Skeletal muscle satellite cell (primary cell): ENCODE results near the gene HABP2.

Experiments used
- H3K27me3 ChIP-seq: 2 replicates; pipeline ENCODE4 v1.7.0; 2013; ENCODE audit warnings: low read length; ENCODE audit not compliant: control insufficient read depth, insufficient read depth
- H3K36me3 ChIP-seq: 2 replicates; pipeline ENCODE4 v1.7.0; 2013; ENCODE audit warnings: mild to moderate bottlenecking, control low read depth, low read length; ENCODE audit not compliant: insufficient read depth
- H3K4me1 ChIP-seq: 2 replicates; pipeline ENCODE4 v1.7.0; 2013; ENCODE audit warnings: low read length; ENCODE audit not compliant: control insufficient read depth, insufficient read depth
- H3K4me2 ChIP-seq: 2 replicates; pipeline ENCODE4 v1.7.0; 2013; ENCODE audit warnings: mild to moderate bottlenecking, low read length
- H3K4me3 ChIP-seq: 2 replicates; pipeline ENCODE4 v1.7.0; 2013; ENCODE audit warnings: low read length
- H3K9ac ChIP-seq: 2 replicates; pipeline ENCODE4 v1.7.0; 2013; ENCODE audit warnings: mild to moderate bottlenecking, low read depth, low read length, moderate library complexity
- H3K9me3 ChIP-seq: replicated peaks from 2 replicates; pipeline ENCODE4 v1.7.0; 2013; ENCODE audit warnings: mild to moderate bottlenecking, control low read depth, low read length

Gene HABP2

DNA sequence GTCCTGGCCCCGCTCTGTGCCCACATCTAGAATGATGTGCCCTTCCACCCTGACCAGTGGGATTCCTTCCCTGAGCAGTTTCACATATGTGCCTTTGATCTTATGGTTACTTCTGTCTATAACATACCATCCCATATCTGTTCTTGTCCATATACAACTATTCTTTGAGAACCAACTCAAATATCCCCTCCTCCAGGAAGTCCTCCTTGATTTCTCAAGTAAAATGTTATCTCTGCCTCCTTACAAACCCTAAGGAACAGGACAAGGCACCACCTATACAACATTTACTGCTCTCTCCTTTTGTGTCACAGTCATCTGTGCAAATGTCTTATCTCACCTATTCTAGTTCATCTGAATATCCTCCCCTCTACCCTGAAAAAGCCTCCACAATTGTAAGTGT is 28.2 kb downstream of the HABP2 start:
- Histone ChIP-seq H3K9me3 (no peaks in the 10 kb centered on the region), H3K4me2 (no peak overlapping the region), H3K4me1 (no peaks in the 10 kb centered on the region), H3K4me3 (no peak overlapping the region), H3K27me3 (no peaks in the 10 kb centered on the region), H3K9ac (no peak overlapping the region), H3K36me3 (no peaks in the 10 kb centered on the region)

DNA sequence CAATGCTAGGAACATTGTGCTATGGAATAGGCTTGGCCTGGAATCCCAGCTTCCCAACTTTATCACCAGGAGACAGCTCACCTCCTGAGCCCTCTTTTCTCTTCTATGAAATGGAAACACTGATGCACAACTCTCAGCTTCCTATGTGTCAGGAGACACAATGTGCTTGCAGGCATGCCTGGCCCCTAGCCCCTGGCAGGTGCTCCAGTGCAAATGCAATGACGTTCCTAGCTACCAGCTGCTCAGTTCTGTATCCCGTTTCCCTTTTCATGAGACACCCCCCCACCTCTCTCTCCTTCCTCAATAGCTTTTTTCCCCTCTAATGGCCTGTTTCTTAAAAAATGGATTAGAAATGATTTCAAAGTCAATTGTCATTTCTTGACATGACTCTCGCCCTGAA is 30.7 kb downstream of the HABP2 start:
- Histone ChIP-seq H3K36me3 (no peaks in the 10 kb centered on the region), H3K27me3 (no peaks in the 10 kb centered on the region), H3K4me3 (no peak overlapping the region), H3K4me2 (no peak overlapping the region), H3K9ac (no peak overlapping the region), H3K4me1 (no peaks in the 10 kb centered on the region), H3K9me3 (no peaks in the 10 kb centered on the region)

DNA sequence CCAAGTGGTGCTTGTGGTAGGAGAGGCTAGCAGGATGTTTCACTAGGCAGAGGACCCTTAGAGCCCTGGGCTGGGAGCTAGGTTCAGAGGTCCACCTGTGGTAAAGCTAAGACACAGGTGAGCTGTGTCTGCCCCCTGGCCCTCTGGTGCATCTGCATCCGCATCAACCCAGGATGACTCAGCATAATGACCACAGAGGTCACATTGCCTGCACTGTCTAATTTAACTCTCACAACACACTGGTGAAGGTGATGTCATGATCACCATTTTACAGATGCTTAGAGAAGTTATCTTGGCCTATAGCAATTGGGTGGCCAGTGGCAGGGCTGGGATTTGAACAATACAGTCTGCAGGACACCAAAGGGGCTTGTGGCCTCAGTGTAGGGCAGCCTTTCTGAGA is 33.1 kb downstream of the HABP2 start:
- Histone ChIP-seq H3K9me3 (peaks cover 3% of the 10 kb centered on the region), H3K36me3 (no peaks in the 10 kb centered on the region), H3K4me2 (no peak overlapping the region), H3K9ac (no peak overlapping the region), H3K4me3 (no peak overlapping the region), H3K4me1 (no peaks in the 10 kb centered on the region), H3K27me3 (no peaks in the 10 kb centered on the region)

DNA sequence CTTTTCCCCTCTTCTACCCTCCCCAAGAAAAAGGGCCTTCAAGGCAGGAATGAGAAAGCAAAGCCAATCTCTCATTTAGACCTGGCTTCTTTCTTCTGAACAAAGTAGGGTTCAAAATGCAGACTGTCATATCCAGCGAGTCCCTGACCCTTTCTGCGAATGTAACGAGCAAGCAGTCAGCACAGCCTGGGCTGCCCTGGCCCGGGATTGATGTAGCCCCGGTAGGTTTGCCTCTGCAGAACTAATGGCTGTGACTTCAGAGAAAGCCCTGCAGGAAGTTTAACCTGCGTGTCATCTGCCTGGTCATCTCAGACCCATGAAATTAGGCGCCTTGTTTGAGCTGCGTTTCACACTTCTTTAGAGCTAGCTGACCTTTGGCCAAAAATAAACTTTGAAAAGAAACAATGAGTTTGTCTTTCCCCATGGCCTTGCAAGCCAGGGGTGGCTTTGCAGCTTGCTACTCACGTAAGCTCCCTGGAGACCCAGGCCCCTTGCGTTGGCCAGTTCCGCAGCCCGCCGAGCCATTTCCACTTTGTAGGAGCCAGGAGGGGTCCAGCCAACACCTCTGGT is 36.4 kb downstream of the HABP2 start:
- Histone ChIP-seq H3K27me3 (no peaks in the 10 kb centered on the region), H3K9ac (no peak overlapping the region), H3K4me1 (no peaks in the 10 kb centered on the region), H3K9me3 (peaks cover 3% of the 10 kb centered on the region), H3K36me3 (no peaks in the 10 kb centered on the region), H3K4me3 (no peak overlapping the region), H3K4me2 (no peak overlapping the region)

DNA sequence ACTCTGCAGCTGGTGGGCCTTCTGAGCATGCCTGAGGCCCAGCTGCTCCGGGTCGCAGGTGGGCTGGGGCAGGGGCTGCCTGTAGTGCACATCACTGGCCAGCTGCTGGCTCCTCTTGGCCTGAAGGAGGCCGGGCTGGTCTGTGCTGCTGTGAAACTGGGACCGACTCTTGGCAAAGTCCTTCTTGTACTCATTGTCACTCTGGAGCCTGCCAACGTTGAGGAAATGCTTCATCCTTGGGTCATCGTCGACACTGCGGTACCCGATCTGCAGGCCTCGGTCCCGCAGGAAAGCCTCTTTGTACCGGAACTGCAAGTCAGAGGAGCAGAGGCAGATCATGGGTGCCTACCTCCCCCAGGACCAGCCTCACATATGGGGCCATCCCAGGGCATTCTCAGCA is 37.7 kb downstream of the HABP2 start:
- no peaks in the 10 kb centered on the region for H3K36me3 ChIP-seq
- no peak overlapping the region for H3K4me2 ChIP-seq
- H3K4me1 ChIP-seq, result no peaks in the 10 kb centered on the region
- no peaks in the 10 kb centered on the region for H3K27me3 ChIP-seq
- peaks cover 3% of the 10 kb centered on the region for H3K9me3 ChIP-seq
- H3K4me3 ChIP-seq, result no peak overlapping the region
- no peak overlapping the region for H3K9ac ChIP-seq

DNA sequence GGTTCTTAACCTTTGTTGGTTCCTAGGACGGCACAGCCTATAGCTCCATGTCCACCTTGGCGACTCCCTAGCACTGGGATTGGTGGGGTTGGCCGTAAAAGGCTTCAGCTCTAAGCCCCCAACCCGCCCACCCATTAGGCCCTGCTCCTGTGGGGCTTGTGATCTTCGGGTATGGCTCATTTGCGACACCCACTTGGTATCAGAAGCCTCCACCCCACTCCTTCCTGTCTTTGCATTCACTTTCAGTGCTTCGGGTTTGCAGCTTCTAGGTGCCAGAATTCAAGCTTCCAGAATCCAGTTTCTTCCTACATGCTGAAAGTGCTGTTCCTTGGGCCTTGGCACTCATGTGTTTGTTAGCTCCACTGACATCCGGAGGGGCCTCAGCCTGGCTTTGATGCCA is 39.5 kb downstream of the HABP2 start:
- H3K27me3 ChIP-seq, result no peaks in the 10 kb centered on the region
- no peak overlapping the region for H3K4me2 ChIP-seq
- no peak overlapping the region for H3K9ac ChIP-seq
- H3K9me3 ChIP-seq, result peaks cover 3% of the 10 kb centered on the region
- no peaks in the 10 kb centered on the region for H3K36me3 ChIP-seq
- H3K4me1 ChIP-seq, result no peaks in the 10 kb centered on the region
- no peak overlapping the region for H3K4me3 ChIP-seq

DNA sequence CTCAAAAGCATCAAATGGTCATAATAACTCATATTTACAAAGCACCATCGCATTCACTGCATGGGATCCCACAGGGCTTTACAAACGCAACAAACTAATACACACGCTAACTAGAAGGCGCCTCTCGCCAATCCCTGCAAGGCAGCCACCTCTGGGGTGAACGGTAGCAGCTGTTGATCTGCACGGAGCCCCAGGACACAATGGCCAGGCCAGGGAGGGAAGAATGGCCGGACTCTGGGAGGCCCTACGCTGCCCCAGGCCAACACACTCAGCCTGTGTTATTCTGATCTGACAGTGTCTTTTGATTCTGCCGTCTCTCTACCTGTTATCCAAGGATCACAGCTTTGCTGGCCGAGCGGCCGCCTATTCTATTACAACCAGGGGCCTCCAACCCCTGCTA is 41.8 kb downstream of the HABP2 start:
- Histone ChIP-seq H3K4me3 (no peak overlapping the region), H3K36me3 (no peaks in the 10 kb centered on the region), H3K9me3 (peaks cover 3% of the 10 kb centered on the region), H3K4me1 (no peaks in the 10 kb centered on the region), H3K4me2 (no peak overlapping the region), H3K9ac (no peak overlapping the region), H3K27me3 (no peaks in the 10 kb centered on the region)

DNA sequence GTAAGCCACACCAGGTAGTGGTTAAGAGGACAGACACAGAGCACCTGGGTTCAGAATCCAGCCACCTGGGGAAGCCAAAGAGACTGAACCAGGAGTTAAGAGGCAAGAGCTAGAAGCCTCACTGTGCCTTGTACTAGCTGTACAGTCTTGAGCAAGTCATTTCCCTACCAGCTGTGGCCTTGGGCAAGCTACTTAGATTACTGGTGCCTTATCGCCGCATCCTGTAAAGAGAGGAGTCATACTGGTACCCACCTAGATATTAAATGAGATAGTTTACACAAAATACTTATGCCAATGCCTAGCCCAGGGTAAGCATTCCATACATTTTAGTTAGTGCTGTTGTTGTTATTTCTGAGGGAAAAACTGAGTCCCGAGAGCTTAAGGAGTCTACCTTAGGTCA is 47.7 kb downstream of the HABP2 start:
- H3K9me3 ChIP-seq, result no peaks in the 10 kb centered on the region
- no peak overlapping the region for H3K4me2 ChIP-seq
- H3K36me3 ChIP-seq, result no peaks in the 10 kb centered on the region
- no peaks in the 10 kb centered on the region for H3K4me1 ChIP-seq
- H3K4me3 ChIP-seq, result no peak overlapping the region
- no peak overlapping the region for H3K9ac ChIP-seq
- no peaks in the 10 kb centered on the region for H3K27me3 ChIP-seq

DNA sequence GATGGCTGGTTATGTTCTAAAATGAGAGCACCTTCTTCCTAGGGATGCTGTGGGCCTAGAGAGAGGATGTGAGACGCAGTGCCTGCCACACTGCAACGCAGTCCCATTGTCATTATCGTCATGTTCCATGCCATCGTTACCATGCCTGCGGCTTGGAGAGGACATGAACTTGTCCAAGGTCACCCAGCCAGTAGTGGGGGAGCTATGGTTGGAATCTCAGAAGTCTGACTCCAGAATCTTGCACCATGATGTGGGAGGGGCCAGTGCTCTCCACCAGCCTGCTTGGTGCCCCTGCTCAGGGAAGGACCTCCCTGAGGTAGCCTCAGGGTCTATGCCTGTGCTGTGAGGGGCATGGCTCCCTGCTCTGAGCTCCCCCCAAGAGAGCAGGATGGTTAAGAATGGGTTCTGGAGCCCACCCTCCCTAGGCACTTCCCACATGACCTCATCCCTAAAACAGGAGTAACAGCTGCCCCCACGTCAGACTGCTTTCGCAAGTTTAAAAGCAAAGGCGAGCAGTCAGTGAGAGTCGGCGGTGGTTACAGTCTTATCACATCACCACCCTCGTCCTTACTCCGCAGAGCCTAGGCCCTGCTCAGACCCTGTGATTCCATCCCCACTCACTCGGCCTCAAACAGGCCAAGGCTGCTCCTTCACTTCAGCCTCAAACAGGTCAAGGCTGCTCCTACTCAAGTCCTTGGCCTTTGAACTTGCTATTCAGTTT is 50.4 kb downstream of the HABP2 start:
- Histone ChIP-seq H3K9me3 (no peaks in the 10 kb centered on the region), H3K9ac (no peak overlapping the region), H3K27me3 (no peaks in the 10 kb centered on the region), H3K4me3 (no peak overlapping the region), H3K4me2 (no peak overlapping the region), H3K36me3 (no peaks in the 10 kb centered on the region), H3K4me1 (no peaks in the 10 kb centered on the region)

DNA sequence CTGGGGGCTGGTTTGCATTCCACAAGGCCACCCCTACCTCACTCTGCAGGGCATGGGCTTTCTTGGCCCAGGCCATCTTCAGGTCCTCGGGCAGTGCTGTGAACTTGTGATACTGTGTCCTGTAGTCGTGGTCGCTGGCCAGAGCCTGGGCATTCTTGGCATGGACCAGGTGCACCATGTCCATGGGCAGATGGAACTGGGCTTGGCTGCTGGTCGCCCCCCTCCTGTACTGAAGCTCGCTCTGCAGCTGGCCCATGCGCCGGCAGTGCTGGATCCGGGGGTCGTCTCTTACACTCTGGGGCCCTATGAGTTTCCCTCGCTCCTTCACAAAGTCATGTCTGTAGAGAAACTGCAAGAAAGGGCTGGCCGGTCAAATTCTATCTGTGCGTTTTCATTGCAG is 51.7 kb downstream of the HABP2 start:
- Histone ChIP-seq H3K4me1 (no peaks in the 10 kb centered on the region), H3K4me3 (no peak overlapping the region), H3K27me3 (no peaks in the 10 kb centered on the region), H3K4me2 (no peak overlapping the region), H3K9ac (no peak overlapping the region), H3K36me3 (no peaks in the 10 kb centered on the region), H3K9me3 (no peaks in the 10 kb centered on the region)

DNA sequence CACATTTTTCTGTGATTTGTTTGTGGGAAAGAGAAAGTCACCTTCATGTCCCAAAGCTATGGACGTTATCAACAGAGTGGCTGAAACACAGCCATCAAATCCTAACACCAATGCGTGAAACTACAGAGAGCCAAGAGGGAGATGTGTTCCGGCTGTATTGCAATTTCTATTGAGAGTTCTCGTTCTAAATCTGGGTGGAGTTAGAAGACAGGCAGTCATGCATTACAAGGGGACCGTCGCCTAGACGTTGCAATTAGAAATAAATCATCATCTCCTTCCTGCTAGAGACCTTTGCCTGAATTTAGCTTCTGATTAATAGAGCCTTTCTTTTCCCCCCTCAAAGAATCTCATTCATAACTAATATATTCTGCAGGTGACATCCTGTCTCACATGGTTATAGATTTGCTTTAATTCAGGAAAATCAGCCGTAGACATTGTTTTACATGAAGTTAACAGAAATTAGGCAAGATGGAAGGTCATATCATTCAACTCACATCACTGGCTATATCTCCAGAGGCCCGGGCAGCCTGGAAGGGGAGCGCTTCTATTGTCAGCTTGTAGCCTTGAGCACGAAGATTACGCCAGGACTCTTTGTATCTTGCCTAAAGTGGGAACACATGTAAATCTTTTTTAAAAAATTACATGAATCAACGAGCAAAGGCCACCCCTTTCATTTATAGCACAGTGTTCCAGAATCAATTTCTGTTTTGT is 52.6 kb downstream of the HABP2 start:
- no peak overlapping the region for H3K4me2 ChIP-seq
- H3K9me3 ChIP-seq, result no peaks in the 10 kb centered on the region
- H3K9ac ChIP-seq, result no peak overlapping the region
- H3K27me3 ChIP-seq, result no peaks in the 10 kb centered on the region
- no peaks in the 10 kb centered on the region for H3K36me3 ChIP-seq
- H3K4me1 ChIP-seq, result no peaks in the 10 kb centered on the region
- no peak overlapping the region for H3K4me3 ChIP-seq

DNA sequence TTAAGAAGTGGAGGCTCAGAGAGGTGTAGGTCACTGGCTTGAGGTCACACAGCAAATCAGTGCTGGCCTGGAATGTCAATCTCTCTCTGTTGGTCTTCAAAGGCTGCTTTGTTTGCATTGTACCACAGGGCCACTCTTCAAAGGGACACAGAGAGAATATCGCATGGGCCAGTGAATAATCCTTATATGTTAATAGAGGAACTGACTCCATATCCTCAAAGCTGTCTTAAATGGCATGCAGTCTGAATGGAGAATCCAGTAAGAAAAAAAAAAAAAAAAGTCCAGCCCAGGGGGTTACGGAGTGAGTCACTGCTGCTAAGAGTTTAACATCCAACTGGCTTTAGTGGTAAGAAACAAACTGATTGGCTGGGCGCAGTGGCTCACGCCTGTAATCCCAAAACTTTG is 56.9 kb downstream of the HABP2 start:
- no peaks in the 10 kb centered on the region for H3K27me3 ChIP-seq
- no peaks in the 10 kb centered on the region for H3K36me3 ChIP-seq
- no peaks in the 10 kb centered on the region for H3K9me3 ChIP-seq
- H3K4me2 ChIP-seq, result no peak overlapping the region
- no peaks in the 10 kb centered on the region for H3K4me1 ChIP-seq
- H3K4me3 ChIP-seq, result no peak overlapping the region
- no peak overlapping the region for H3K9ac ChIP-seq
